Endometrial microvascular endothelial cells (primary cell): ENCODE measurements around the gene HBM. TPM values are rescaled to one million over a fixed set of nuclear protein-coding genes. Genes with fewer than 3 reads are reported as not detected.
"Not testable (repeated sequence)": the region's sequence is repeated elsewhere in the genome, so short reads cannot be mapped to it uniquely, and the experiment has no call there.

Source experiments
- in situ Hi-C: cut with HindIII; loops from 2 replicates; pipeline ENCODE4 v1.10.0; 2017; ENCODE audit warnings: low sequenced_read_pairs, low pct_unique_long_range_greater_than_20kb; ENCODE audit errors: inconsistent ontology term
- total RNA-seq: library from RNA; depleted of rRNA; stranded (reverse); fragments of >200 nt; gene quantifications from one replicate; pipeline ENCODE4 v1.2.3, GENCODE V29; 2015; ENCODE audit errors: inconsistent ontology term

HBM gene
- total RNA-seq = not detected

- in situ Hi-C loops = no loop called here
These were observed at the start of gene HBM for GRCh38 chr16:165539-166374. Gene HBM, plus strand, starts transcription at chr16:165978. Its CDS starts 20 bp downstream, at chr16:165998.

- in situ Hi-C loops = no loop called here
These were observed 49.8 kb upstream of the HBM start for GRCh38 chr16:116015-116414.

GRCh38 chr16:117379-118365, 48.1 kb upstream of the HBM start:
- in situ Hi-C loops = no loop called here

GRCh38 chr16:118857-119256, 46.9 kb upstream of the HBM start:
- in situ Hi-C loops = no loop called here

GRCh38 chr16:119295-119694, 46.5 kb upstream of the HBM start:
- in situ Hi-C loops = no loop called here

GRCh38 chr16:119835-120491, 45.8 kb upstream of the HBM start:
- in situ Hi-C loops = no loop called here

- in situ Hi-C loops = no loop called here
These were observed 45.0 kb upstream of the HBM start for GRCh38 chr16:120756-121155.

GRCh38 chr16:122361-122760, 43.4 kb upstream of the HBM start:
- in situ Hi-C loops = no loop called here

GRCh38 chr16:123558-124350, 42.0 kb upstream of the HBM start:
- in situ Hi-C loops = not testable (repeated sequence)

- in situ Hi-C loops = no loop called here
These were observed 40.8 kb upstream of the HBM start for GRCh38 chr16:125011-125410.

- in situ Hi-C loops = no loop called here
These were observed 36.7 kb upstream of the HBM start for GRCh38 chr16:129075-129474.

- in situ Hi-C loops = no loop called here
These were observed 35.1 kb upstream of the HBM start for GRCh38 chr16:130533-131173.

- in situ Hi-C loops = no loop called here
These were observed 33.7 kb upstream of the HBM start for GRCh38 chr16:132120-132519.

GRCh38 chr16:133716-134115, 32.1 kb upstream of the HBM start:
- in situ Hi-C loops = no loop called here

- in situ Hi-C loops = no loop called here
These were observed 27.7 kb upstream of the HBM start for GRCh38 chr16:138049-138417.

GRCh38 chr16:140175-140857, 25.5 kb upstream of the HBM start:
- in situ Hi-C loops = no loop called here

- in situ Hi-C loops = no loop called here
These were observed 23.3 kb upstream of the HBM start for GRCh38 chr16:142405-142967.
